SU-DHL-6 (cell line): ENCODE measurements around the gene MIB2.

Experiments used
- H2AFZ ChIP-seq: fragments of 200-600 bp; sonication (generic); 2 replicates; pipeline ENCODE4 v1.6.1; 2014; ENCODE audit warnings: low read depth, mild to moderate bottlenecking, moderate library complexity, mixed read lengths, antibody characterized with exemption, low read length; ENCODE audit not compliant: severe bottlenecking
- H3F3A ChIP-seq: fragments of 200-600 bp; shearing (Covaris generic); 2 replicates; pipeline ENCODE4 v1.6.0; 2016; ENCODE audit warnings: antibody characterized with exemption, mild to moderate bottlenecking; ENCODE audit not compliant: insufficient read depth
- H3K27ac ChIP-seq: fragments of 200-600 bp; sonication (generic); 2 replicates; pipeline ENCODE4 v1.5.1; 2016; ENCODE audit warnings: low read depth, mild to moderate bottlenecking, low read length, moderate library complexity, mixed read lengths
- H3K27me3 ChIP-seq: fragments of 200-600 bp; sonication (generic), shearing (Covaris generic); 2 replicates; pipeline ENCODE4 v1.6.0; 2014; ENCODE audit warnings: mild to moderate bottlenecking, low read length
- H3K36me3 ChIP-seq: fragments of 200-600 bp; sonication (generic); 2 replicates; pipeline ENCODE4 v1.6.1; 2014; ENCODE audit warnings: mild to moderate bottlenecking, low read length, mixed read lengths
- H3K4me2 ChIP-seq: fragments of 300-600, 200-600 bp; shearing (Covaris generic), sonication (generic); 2 replicates; pipeline ENCODE4 v1.6.0; 2014; ENCODE audit warnings: low read length, low read depth, mild to moderate bottlenecking; ENCODE audit not compliant: poor library complexity, severe bottlenecking
- H3K4me3 ChIP-seq: fragments of 200-600 bp; sonication (generic); 2 replicates; pipeline ENCODE4 v1.5.1; 2014; ENCODE audit warnings: antibody characterized with exemption, low read length, mild to moderate bottlenecking, mixed read lengths; ENCODE audit not compliant: insufficient read depth, poor library complexity, severe bottlenecking
- H3K79me2 ChIP-seq: fragments of 200-600 bp; sonication (generic); 2 replicates; pipeline ENCODE4 v1.6.1; 2014; ENCODE audit warnings: mild to moderate bottlenecking, low read length, moderate library complexity; ENCODE audit not compliant: insufficient read depth
- H3K9ac ChIP-seq: fragments of 200-600 bp; sonication (generic); 2 replicates; pipeline ENCODE4 v1.7.0; 2014; ENCODE audit warnings: mild to moderate bottlenecking, low read length
- H3K9me2 ChIP-seq: fragments of 200-600 bp; sonication (generic); replicated peaks from 2 replicates; pipeline ENCODE4 v1.6.1; 2014; ENCODE audit warnings: low read length; ENCODE audit not compliant: insufficient read depth
- H3K9me3 ChIP-seq: fragments of 200-600 bp; sonication (generic); 2 replicates; pipeline ENCODE4 v1.6.1; 2014; ENCODE audit warnings: low read length, mixed read lengths; ENCODE audit not compliant: insufficient read depth
- H4K20me1 ChIP-seq: fragments of 200-600 bp; sonication (generic); 2 replicates; pipeline ENCODE4 v1.6.1; 2014; ENCODE audit warnings: low read depth, mild to moderate bottlenecking, antibody characterized with exemption, low read length, moderate library complexity, mixed read lengths
- CTCF ChIP-seq: fragments of 200-600 bp; sonication (generic); IDR thresholded peaks from one replicate; pipeline ENCODE4 v1.5.1; 2017; ENCODE audit warnings: antibody characterized with exemption, mild to moderate bottlenecking, low read length, moderate library complexity; ENCODE audit not compliant: insufficient read depth, poor library complexity, severe bottlenecking
- EZH2phosphoT487 ChIP-seq: fragments of 200-600 bp; sonication (generic), shearing (Covaris generic); conservative IDR thresholded peaks from 2 replicates; pipeline ENCODE4 v1.6.1; 2018; ENCODE audit warnings: mild to moderate bottlenecking, antibody characterized with exemption, low read length, moderate library complexity, mixed read lengths

Gene MIB2

GRCh38 chr1:1628754-1629429 is 13.6 kb downstream of the MIB2 start:
- Histone ChIP-seq H3K4me2 (peak overlapping the region; percentile 65), H2AFZ (peak overlapping the region; percentile 66), H3F3A (no peaks in the 10 kb centered on the region), H4K20me1 (no peaks in the 10 kb centered on the region), H3K27ac (peak overlapping the region; percentile 62), H3K9ac (peak overlapping the region; percentile 61), H3K36me3 (no peaks in the 10 kb centered on the region), H3K79me2 (no peaks in the 10 kb centered on the region), H3K27me3 (no peaks in the 10 kb centered on the region), H3K4me3 (peak overlapping the region; percentile 48), H3K9me2 (no peaks in the 10 kb centered on the region), H3K9me3 (no peaks in the 10 kb centered on the region)
- TF ChIP-seq EZH2phosphoT487: no peak
- TF ChIP-seq CTCF: no peak

GRCh38 chr1:1629430-1630190 is 14.3 kb downstream of the MIB2 start:
- peak overlapping the region; percentile 66 for H2AFZ ChIP-seq
- H3K36me3 ChIP-seq: no peaks in the 10 kb centered on the region
- no peaks in the 10 kb centered on the region for H3K79me2 ChIP-seq
- no peaks in the 10 kb centered on the region for H4K20me1 ChIP-seq
- no peaks in the 10 kb centered on the region for H3K9me3 ChIP-seq
- peak overlapping the region; percentile 67 for H3K27ac ChIP-seq
- TF ChIP-seq EZH2phosphoT487 (no peak), CTCF (no peak)
- peak overlapping the region; percentile 61 for H3K9ac ChIP-seq
- H3F3A ChIP-seq: no peaks in the 10 kb centered on the region
- H3K4me3 ChIP-seq: peak overlapping the region; percentile 48
- no peaks in the 10 kb centered on the region for H3K27me3 ChIP-seq
- no peaks in the 10 kb centered on the region for H3K9me2 ChIP-seq
- peak overlapping the region; percentile 79 for H3K4me2 ChIP-seq

- peak overlapping the region; percentile 67 for H3K27ac ChIP-seq
Measured at GRCh38 chr1:1630191-1630964, 15.1 kb downstream of the MIB2 start.

More at GRCh38 chr1:1630191-1630964, 15.1 kb downstream of the MIB2 start:
- Histone ChIP-seq H3K27me3 (no peaks in the 10 kb centered on the region), H3K4me2 (peak overlapping the region; percentile 79), H3K36me3 (no peaks in the 10 kb centered on the region), H3K9me3 (no peaks in the 10 kb centered on the region), H3K9ac (peak overlapping the region; percentile 58), H4K20me1 (no peaks in the 10 kb centered on the region), H3K79me2 (no peaks in the 10 kb centered on the region), H2AFZ (peak overlapping the region; percentile 87), H3F3A (no peaks in the 10 kb centered on the region), H3K9me2 (no peaks in the 10 kb centered on the region), H3K4me3 (peak overlapping the region; percentile 51)
- no peak for TF ChIP-seq EZH2phosphoT487
- TF ChIP-seq CTCF: no peak
